ENCODE data around the gene WDFY1. TPM values are rescaled to one million over a fixed set of nuclear protein-coding genes. Genes with fewer than 3 reads are reported as not detected.
A peak's percentile ranks its signal among the peaks of the same experiment; 100 is the strongest.

WDFY1 gene
- total RNA-seq, 1 experiment from 2014 or later, result 44.7 TPM

- Histone ChIP-seq H3K9me3 (ENCODE audit: control insufficient read depth in 1 of 2, insufficient read depth in 1 of 2, low read depth in 1 of 2, low read length in 2 of 2) (no peaks in the 10 kb centered on the region), H3K4me3 (replicated peaks in 1 of 2; ENCODE audit: low read depth in 1 of 2, low read length in 2 of 2) (no peak overlapping the region), H3K4me2 (ENCODE audit: low read length) (no peak overlapping the region), H2AFZ (ENCODE audit: low read depth, low read length, poor library complexity, severe bottlenecking) (no peak overlapping the region), H3K79me2 (ENCODE audit: insufficient read depth, low read length) (peaks cover 42% of the 10 kb centered on the region), H4K20me1 (ENCODE audit: insufficient read depth) (0 out of 2 replicates have a peak, but pooled peaks cover 4% of the 10 kb centered on the region), H3K36me3 (ENCODE audit: control insufficient read depth in 1 of 2, insufficient read depth in 2 of 2, low read length in 2 of 2) (0 out of 4 replicates have a peak, but pooled peaks cover 3 to 4% of the 10 kb centered on the region in 2 experiments), H3K27me3 (ENCODE audit: insufficient read depth, low read length) (no peaks in the 10 kb centered on the region), H3K9ac (ENCODE audit: low read length) (no peak overlapping the region), H3K4me1 (ENCODE audit: control insufficient read depth in 1 of 2, insufficient read depth in 2 of 2, low read length in 2 of 2) (no peaks in the 10 kb centered on the region), H3K9me2 (ENCODE audit: insufficient read depth) (no peaks in the 10 kb centered on the region), H3K27ac (ENCODE audit: low read depth, low read length) (no peak overlapping the region)
- CTCF ChIA-PET, result no interaction called here
- RAD21 ChIA-PET (ENCODE audit: low non-redundant PET in 1 of 2, low total read pairs in 2 of 2, uncharacterized antibody in 2 of 2, unreplicated experiment in 2 of 2), result no interaction called here
- DNase-seq (ENCODE audit: low read depth, low spot score) (no peak), ATAC-seq (peak; percentile 73)
- BruUV-seq (replicated peaks), result no TSS peak
- intact Hi-C loops (cut with micrococcal nuclease), result no loop called here
- TF ChIP-seq CTCF (IDR thresholded peaks at IDR 0.05 in 2 of 3, conservative IDR thresholded peaks at IDR 0.05 in 1 of 3; ENCODE audit: borderline replicate concordance in 1 of 3, insufficient read depth in 1 of 3, low read depth in 2 of 3, low read length in 2 of 3) (peak in 1 of 3 experiments; percentile 40; a peak in 2 of 6 replicates), REST (IDR thresholded peaks at IDR 0.05; ENCODE audit: low read depth) (no peak), ATF3 (IDR thresholded peaks at IDR 0.05) (no peak), MAX (IDR thresholded peaks at IDR 0.05) (no peak)
- POLR2A ChIA-PET, result no interaction called here
Measured at GRCh38 chr2:223920109-223920508, 25.0 kb downstream of the WDFY1 start.

Data from HCT116 (cell line).